OCI-LY3 (cell line): ENCODE data around the gene CMPK2.

Experiments
- H2AFZ ChIP-seq: fragments of 200-600, 300-600 bp; shearing (Covaris generic); 2 replicates; pipeline ENCODE4 v1.6.0; 2014; ENCODE audit warnings: antibody characterized with exemption, low read depth, low read length
- H3K27ac ChIP-seq: fragments of 200-600, 300-600 bp; sonication (generic); 2 replicates; pipeline ENCODE4 v1.5.1; 2014; ENCODE audit warnings: mild to moderate bottlenecking, low read length, moderate library complexity, mixed read lengths
- H3K27me3 ChIP-seq: fragments of 200-600, 300-600 bp; sonication (generic); 2 replicates; pipeline ENCODE4 v1.6.1; 2014; ENCODE audit warnings: low read depth, low read length, mixed read lengths
- H3K36me3 ChIP-seq: fragments of 200-600, 300-600 bp; sonication (generic); replicated peaks from 2 replicates; pipeline ENCODE3; 2014; ENCODE audit warnings: low read depth, low read length, mixed read lengths
- H3K4me1 ChIP-seq: fragments of 300-600, 200-600 bp; sonication (generic); 2 replicates; pipeline ENCODE4 v1.6.1; 2014; ENCODE audit warnings: low read length, mixed read lengths
- H3K4me2 ChIP-seq: fragments of 200-600, 300-600 bp; sonication (generic); 2 replicates; pipeline ENCODE4 v1.6.1; 2014; ENCODE audit warnings: low read length, mixed read lengths
- H3K4me3 ChIP-seq: fragments of 300-600, 200-600 bp; sonication (generic); 2 replicates; pipeline ENCODE4 v1.5.1; 2014; ENCODE audit warnings: antibody characterized with exemption, mild to moderate bottlenecking, low read length, moderate library complexity
- H3K79me2 ChIP-seq: fragments of 300-600, 200-600 bp; shearing (Covaris generic); 2 replicates; pipeline ENCODE4 v1.6.1; 2014; ENCODE audit warnings: mild to moderate bottlenecking, low read length, mixed read lengths
- H3K9ac ChIP-seq: fragments of 300-600, 200-600 bp; shearing (Covaris generic); 2 replicates; pipeline ENCODE4 v1.6.0; 2014; ENCODE audit warnings: mild to moderate bottlenecking, low read length, moderate library complexity
- H3K9me3 ChIP-seq: fragments of 200-600, 300-600 bp; shearing (Covaris generic); 2 replicates; pipeline ENCODE4 v1.6.1; 2014; ENCODE audit warnings: low read length, mixed read lengths; ENCODE audit not compliant: insufficient read depth
- H4K20me1 ChIP-seq: fragments of 200-600, 300-600 bp; sonication (generic); 2 replicates; pipeline ENCODE4 v1.6.1; 2016; ENCODE audit warnings: low read length, mixed read lengths; ENCODE audit not compliant: insufficient read depth
- EZH2phosphoT487 ChIP-seq: fragments of 200-600 bp; shearing (Covaris generic); IDR thresholded peaks from 2 replicates; pipeline ENCODE4 v1.6.1; 2018; ENCODE audit warnings: antibody characterized with exemption, mixed run types, low read depth
- TF ChIP-seq, protein P1 (sequence below): fragments of 200-600, 300-600 bp; sonication (generic); IDR thresholded peaks from 2 replicates; pipeline ENCODE4 v1.5.1; 2014; ENCODE audit warnings: antibody characterized with exemption, low read length, low read depth

CMPK2 gene

GRCh38 chr2:6834163-6834562, 31.5 kb downstream of the CMPK2 start:
- no peaks in the 10 kb centered on the region for H3K79me2 ChIP-seq
- H3K4me3 ChIP-seq = no peak overlapping the region
- no peaks in the 10 kb centered on the region for H3K4me1 ChIP-seq
- H4K20me1 ChIP-seq = no peaks in the 10 kb centered on the region
- H3K36me3 ChIP-seq = no peaks in the 10 kb centered on the region
- no peak overlapping the region for H3K27ac ChIP-seq
- H2AFZ ChIP-seq = no peak overlapping the region
- no peak overlapping the region for H3K4me2 ChIP-seq
- no peaks in the 10 kb centered on the region for H3K27me3 ChIP-seq
- no peak for TF ChIP-seq EZH2phosphoT487
- TF ChIP-seq, protein P1, sequence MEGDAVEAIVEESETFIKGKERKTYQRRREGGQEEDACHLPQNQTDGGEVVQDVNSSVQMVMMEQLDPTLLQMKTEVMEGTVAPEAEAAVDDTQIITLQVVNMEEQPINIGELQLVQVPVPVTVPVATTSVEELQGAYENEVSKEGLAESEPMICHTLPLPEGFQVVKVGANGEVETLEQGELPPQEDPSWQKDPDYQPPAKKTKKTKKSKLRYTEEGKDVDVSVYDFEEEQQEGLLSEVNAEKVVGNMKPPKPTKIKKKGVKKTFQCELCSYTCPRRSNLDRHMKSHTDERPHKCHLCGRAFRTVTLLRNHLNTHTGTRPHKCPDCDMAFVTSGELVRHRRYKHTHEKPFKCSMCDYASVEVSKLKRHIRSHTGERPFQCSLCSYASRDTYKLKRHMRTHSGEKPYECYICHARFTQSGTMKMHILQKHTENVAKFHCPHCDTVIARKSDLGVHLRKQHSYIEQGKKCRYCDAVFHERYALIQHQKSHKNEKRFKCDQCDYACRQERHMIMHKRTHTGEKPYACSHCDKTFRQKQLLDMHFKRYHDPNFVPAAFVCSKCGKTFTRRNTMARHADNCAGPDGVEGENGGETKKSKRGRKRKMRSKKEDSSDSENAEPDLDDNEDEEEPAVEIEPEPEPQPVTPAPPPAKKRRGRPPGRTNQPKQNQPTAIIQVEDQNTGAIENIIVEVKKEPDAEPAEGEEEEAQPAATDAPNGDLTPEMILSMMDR = no peak
- no peak overlapping the region for H3K9ac ChIP-seq
- H3K9me3 ChIP-seq = no peaks in the 10 kb centered on the region

- no peak overlapping the region for H3K4me2 ChIP-seq
- H3K4me3 ChIP-seq = no peak overlapping the region
- no peaks in the 10 kb centered on the region for H3K4me1 ChIP-seq
- H3K27me3 ChIP-seq = no peaks in the 10 kb centered on the region
- no peak overlapping the region for H2AFZ ChIP-seq
- H3K79me2 ChIP-seq = no peaks in the 10 kb centered on the region
- no peaks in the 10 kb centered on the region for H4K20me1 ChIP-seq
- no peaks in the 10 kb centered on the region for H3K9me3 ChIP-seq
- no peak overlapping the region for H3K9ac ChIP-seq
- TF ChIP-seq, protein P1 = no peak
- no peak for TF ChIP-seq EZH2phosphoT487
- H3K27ac ChIP-seq = no peak overlapping the region
- H3K36me3 ChIP-seq = no peaks in the 10 kb centered on the region
These were observed 32.5 kb downstream of the CMPK2 start for GRCh38 chr2:6833300-6833604.

DNA sequence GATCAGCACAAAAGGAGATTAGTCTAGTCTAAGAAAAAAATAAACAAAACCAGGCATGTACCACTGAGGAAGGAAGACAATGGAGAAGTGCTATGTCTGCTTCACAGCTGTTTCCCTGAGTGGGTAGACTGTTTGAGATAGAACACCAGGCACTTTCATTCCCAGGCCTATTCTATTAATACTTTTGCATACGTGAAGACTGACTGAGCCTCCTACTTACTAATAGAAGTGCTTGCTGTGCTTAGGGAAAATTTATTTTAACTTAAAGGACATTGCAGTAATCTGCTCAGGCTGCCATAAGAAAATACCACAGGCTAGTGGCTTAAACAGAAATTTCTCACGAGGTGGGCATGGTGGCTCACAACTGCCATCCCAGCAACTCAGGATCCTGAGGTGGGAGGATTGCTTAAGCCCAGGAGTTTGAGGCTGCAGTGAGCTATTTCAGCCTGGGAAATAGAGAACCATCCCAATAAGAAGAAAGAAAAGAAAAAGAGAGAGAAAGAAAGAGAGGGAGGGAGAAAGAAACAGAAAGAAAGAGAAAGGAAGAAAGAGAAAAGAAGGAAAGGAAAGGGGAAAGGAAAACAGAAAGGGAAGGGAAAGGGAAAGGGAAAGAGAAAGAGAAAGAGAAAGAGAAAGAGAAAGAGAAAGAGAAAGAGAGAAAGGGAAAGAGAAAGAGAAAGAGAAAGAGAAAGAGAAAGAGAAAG, 33.0 kb downstream of the CMPK2 start:
- H2AFZ ChIP-seq = no peak overlapping the region
- H3K4me2 ChIP-seq = no peak overlapping the region
- H3K36me3 ChIP-seq = no peaks in the 10 kb centered on the region
- H3K9ac ChIP-seq = no peak overlapping the region
- no peak overlapping the region for H3K4me3 ChIP-seq
- no peak for TF ChIP-seq EZH2phosphoT487
- TF ChIP-seq, protein P1 = no peak
- no peaks in the 10 kb centered on the region for H4K20me1 ChIP-seq
- no peaks in the 10 kb centered on the region for H3K79me2 ChIP-seq
- H3K9me3 ChIP-seq = no peaks in the 10 kb centered on the region
- H3K27ac ChIP-seq = no peak overlapping the region
- no peaks in the 10 kb centered on the region for H3K27me3 ChIP-seq
- no peaks in the 10 kb centered on the region for H3K4me1 ChIP-seq

DNA sequence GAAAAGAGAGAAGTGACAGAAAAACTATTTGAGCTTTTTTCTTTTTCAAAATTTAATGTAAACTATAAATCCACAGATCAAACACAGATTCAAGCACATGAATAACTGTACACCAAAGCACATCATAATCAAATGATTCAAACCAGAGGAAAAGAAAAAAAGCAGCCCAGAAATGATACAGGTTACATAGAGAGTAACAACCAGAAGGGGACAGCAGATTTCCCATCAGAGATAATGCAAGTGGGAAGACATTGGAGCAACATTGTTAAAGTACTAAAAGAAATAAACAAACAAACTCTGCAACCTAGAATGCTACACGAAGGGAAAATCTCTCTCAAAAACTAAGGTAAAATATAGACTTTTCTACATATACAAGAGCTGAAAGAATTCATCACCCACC, 34.5 kb downstream of the CMPK2 start:
- Histone ChIP-seq H3K79me2 (no peaks in the 10 kb centered on the region), H3K4me2 (no peak overlapping the region), H3K4me1 (peaks cover 2% of the 10 kb centered on the region; the same call in 1 of the 2 replicates), H3K27ac (no peak overlapping the region), H3K9ac (no peak overlapping the region), H2AFZ (no peak overlapping the region), H3K27me3 (no peaks in the 10 kb centered on the region), H3K4me3 (no peak overlapping the region), H4K20me1 (no peaks in the 10 kb centered on the region), H3K9me3 (no peaks in the 10 kb centered on the region), H3K36me3 (no peaks in the 10 kb centered on the region)
- TF ChIP-seq, protein P1 = no peak
- TF ChIP-seq EZH2phosphoT487 = no peak
